Erythroblast (primary cell): ENCODE data around the gene SLC26A8.

ENCODE experiments used
- GATA1 ChIP-seq: IDR thresholded peaks from 2 replicates; pipeline ENCODE4 v1.6.1; 2011; ENCODE audit warnings: low read depth, mild to moderate bottlenecking, control low read depth, low read length, moderate library complexity
- POLR2A ChIP-seq: IDR thresholded peaks from 2 replicates; pipeline ENCODE4 v1.6.1; 2011; ENCODE audit warnings: mild to moderate bottlenecking, low read length

- no peak for TF ChIP-seq POLR2A
- no peak for TF ChIP-seq GATA1
These were observed 61.5 kb downstream of the SLC26A8 start for GRCh38 chr6:35962779-35963560.
